GM21717 (cell line): ENCODE measurements around the gene OXSR1.

ENCODE experiments used
- ATAC-seq: cut with Tn5 transposase; IDR thresholded peaks from one replicate; pipeline ENCODE4 v1.9.1; 2021; ENCODE audit warnings: mild to moderate bottlenecking, moderate library complexity; ENCODE audit not compliant: unreplicated experiment

Gene OXSR1

DNA sequence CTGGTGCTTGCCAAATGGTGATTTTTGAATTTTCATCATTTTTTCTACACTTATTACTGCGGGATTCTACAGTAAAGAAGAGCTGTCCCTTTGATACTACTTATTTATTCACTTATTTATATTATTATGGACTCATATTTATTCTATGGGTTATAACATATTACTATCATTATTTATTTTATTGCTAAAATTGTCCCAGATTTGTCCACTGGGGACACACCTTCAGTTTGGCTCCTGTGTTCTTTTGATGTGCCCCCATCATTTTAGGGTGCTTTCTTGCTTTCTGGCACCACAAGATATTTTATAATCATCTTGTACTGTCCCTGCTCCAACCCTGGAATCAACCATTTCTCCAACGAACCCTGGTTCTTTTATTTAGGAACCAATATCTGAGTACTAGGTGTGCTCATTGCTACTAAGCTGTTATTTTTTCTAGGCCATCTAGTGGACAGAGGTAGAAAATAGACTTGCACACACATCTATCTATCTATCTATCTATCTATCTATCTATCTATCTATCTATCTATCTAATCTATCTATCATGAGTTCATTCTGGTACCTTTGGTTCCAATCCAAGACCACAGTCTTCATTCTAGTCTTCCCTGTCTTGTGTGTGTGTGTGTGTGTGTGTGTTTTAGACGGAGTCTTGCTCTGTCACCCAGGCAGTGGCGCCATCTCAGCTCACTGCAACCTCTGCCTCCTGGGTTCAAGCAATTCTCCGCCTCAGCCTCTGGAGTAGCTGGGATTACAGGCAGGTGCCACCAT is 132.8 kb downstream of the OXSR1 start:
- ATAC-seq: no peak
